ENCODE results near the gene GRK6.

GRCh38 chr5:177486256-177486655, 59.8 kb downstream of the GRK6 start:
- TF ChIP-seq, protein P1, sequence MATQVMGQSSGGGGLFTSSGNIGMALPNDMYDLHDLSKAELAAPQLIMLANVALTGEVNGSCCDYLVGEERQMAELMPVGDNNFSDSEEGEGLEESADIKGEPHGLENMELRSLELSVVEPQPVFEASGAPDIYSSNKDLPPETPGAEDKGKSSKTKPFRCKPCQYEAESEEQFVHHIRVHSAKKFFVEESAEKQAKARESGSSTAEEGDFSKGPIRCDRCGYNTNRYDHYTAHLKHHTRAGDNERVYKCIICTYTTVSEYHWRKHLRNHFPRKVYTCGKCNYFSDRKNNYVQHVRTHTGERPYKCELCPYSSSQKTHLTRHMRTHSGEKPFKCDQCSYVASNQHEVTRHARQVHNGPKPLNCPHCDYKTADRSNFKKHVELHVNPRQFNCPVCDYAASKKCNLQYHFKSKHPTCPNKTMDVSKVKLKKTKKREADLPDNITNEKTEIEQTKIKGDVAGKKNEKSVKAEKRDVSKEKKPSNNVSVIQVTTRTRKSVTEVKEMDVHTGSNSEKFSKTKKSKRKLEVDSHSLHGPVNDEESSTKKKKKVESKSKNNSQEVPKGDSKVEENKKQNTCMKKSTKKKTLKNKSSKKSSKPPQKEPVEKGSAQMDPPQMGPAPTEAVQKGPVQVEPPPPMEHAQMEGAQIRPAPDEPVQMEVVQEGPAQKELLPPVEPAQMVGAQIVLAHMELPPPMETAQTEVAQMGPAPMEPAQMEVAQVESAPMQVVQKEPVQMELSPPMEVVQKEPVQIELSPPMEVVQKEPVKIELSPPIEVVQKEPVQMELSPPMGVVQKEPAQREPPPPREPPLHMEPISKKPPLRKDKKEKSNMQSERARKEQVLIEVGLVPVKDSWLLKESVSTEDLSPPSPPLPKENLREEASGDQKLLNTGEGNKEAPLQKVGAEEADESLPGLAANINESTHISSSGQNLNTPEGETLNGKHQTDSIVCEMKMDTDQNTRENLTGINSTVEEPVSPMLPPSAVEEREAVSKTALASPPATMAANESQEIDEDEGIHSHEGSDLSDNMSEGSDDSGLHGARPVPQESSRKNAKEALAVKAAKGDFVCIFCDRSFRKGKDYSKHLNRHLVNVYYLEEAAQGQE (IDR thresholded peaks at IDR 0.05; ENCODE audit: low read depth, low read length): no peak
- TF ChIP-seq RCOR1 (IDR thresholded peaks at IDR 0.05; ENCODE audit: low read length) (no peak), JUND (IDR thresholded peaks at IDR 0.05) (no peak), SMC3 (IDR thresholded peaks at IDR 0.05; ENCODE audit: low read depth, low read length) (no peak), RAD21 (IDR thresholded peaks at IDR 0.05; ENCODE audit: low read length) (no peak)
- TF ChIP-seq, protein P2, sequence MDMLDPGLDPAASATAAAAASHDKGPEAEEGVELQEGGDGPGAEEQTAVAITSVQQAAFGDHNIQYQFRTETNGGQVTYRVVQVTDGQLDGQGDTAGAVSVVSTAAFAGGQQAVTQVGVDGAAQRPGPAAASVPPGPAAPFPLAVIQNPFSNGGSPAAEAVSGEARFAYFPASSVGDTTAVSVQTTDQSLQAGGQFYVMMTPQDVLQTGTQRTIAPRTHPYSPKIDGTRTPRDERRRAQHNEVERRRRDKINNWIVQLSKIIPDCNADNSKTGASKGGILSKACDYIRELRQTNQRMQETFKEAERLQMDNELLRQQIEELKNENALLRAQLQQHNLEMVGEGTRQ (IDR thresholded peaks at IDR 0.05; ENCODE audit: borderline replicate concordance, low read depth, low read length): no peak
